CD4-positive, alpha-beta T cell treated with Interleukin-4 for 4 hours (primary cell): Measurements from ENCODE around the gene SULT1A3.
"Not testable (repeated sequence)": the region's sequence is repeated elsewhere in the genome, so short reads cannot be mapped to it uniquely, and the experiment has no call there.

Source experiments
- DNase-seq: peaks from one replicate; pipeline ENCODE4 v3.0.0-alpha.2; 2020

SULT1A3 gene

DNA sequence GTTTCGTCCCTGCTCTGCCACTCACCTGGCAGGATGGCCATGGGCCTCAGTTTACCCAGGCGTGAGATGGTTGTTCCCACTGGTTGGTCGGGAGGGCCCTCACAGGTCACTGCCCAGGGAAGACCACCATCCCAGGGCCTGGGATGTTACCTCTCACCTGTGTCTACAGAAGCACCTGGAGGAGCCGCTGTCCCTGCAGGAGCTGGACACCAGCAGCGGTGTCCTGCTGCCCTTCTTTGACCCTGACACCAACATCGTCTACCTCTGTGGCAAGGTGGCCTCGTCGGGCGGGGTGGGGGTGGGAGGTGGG lies 11.5 kb upstream of the SULT1A3 start:
- DNase-seq: no peak

DNA sequence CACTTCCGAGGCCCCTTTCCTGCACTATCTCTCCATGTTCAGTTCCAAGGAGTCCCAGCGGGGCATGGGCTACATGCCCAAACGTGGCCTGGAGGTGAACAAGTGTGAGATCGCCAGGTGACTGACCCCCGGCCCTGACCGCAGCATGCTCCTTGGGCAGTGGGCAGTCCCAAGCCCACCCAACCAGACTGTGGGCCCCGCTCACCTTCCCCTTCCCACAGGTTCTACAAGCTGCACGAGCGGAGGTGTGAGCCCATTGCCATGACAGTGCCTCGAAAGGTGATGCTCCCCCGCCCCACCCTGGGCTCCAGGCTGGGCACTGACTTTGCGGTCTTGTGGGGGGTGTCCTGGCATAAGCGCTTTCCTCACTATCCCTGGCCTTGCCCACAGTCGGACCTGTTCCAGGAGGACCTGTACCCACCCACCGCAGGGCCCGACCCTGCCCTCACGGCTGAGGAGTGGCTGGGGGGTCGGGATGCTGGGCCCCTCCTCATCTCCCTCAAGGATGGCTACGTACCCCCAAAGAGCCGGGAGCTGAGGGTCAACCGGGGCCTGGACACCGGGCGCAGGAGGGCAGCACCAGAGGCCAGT lies 11.0 kb upstream of the SULT1A3 start:
- no peak for DNase-seq

DNA sequence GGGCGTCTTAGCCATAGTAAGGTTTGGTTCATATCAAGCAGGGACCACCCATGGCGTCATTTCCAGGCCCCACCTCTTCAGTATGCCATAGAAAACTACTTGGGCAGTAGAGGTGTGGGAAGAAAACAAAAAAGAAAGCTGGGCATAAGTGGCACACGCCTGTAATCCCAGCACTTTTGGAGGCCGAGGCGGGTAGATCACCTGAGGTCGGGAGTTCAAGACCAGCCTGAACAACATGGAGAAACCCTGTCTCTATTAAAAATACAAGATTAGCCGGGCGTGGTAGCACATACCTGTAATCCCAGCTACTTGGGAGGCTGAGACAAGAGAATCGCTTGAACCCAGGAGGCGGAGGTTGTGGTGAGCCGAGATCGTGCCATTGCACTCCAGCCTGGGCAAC lies 7.9 kb upstream of the SULT1A3 start:
- DNase-seq: not testable (repeated sequence)

DNA sequence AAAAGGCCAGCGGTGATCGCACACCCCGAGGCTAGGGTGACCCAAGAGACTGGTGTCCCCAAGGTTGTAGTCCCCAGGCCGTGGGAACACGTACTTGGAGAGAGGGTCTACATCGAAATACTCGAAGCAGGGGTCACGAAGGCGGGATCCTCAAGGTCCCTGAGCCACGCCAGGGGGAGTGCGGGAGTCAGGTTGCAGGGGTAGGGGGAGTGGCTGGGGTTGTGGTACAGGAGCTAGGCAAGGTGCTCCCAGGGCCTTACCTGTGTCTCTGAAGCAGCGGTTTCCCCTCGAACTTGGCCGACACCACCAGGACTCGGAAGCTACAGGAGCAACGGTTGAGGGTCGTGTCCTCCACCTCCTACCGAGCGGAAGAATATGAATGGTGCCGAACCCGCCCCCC lies 6.0 kb upstream of the SULT1A3 start:
- DNase-seq: not testable (repeated sequence)

DNA sequence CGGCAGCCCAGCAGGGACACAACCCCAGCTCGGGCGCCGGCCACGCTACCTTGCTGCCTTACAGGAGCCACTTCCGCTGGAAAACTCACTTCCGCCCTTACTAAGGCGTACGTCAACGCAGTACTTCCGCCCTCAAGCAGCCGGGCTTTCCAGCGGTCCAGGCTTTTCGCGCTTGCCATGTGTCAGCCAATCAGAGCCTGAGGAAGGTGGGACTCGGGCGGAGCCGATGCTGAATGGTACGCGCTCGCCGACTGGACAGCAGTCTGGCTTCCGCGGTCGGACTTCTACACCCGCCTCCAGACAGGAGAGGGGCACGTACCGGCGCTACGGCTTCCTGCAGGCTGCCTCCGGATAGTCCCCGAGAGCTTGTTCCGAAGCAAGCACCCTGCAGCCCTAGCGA lies 5.4 kb upstream of the SULT1A3 start, which contains the start of the genes BOLA2B and SLX1A:
Gene BOLA2B (minus strand): TSS at position 52 of the 400 bp plus-strand sequence. CDS start 71 bp downstream, outside the sequence.
Gene SLX1A (plus strand): TSS at position 261 of the 400 bp plus-strand sequence. CDS start 210 bp downstream, outside the sequence.
- not testable (repeated sequence) for DNase-seq

DNA sequence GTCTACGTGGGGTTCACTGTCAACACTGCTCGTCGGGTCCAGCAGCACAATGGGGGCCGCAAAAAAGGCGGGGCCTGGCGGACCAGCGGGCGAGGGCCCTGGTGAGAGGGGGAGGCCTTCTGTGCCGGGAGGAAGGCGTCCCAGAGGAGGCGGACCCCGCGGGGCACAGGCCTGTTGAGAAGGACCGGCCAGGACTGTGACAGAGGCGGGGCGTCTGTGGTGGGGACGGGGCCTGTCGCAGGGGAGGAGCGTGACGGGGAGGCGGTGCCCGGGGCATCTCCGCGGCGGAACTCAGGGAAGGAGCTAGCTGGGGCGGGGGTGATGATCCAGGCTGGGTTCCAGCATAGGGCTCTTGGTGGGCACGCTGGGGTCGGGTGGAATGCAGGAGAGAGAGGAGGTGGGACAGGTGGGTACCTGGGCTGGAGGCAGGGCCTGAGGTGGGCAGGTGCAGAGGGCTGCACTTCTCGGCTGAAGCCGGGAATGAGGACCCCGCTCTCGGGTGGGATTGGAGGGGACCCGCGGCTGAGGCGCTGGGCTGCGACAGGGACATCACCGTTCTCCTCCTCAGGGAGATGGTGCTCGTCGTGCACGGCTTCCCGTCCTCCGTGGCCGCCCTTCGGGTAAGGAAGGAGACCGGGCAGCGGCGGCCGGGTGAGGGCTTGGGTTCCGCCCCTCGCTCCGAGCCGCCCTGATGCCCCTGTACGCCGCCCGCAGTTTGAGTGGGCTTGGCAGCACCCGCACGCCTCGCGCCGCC lies 4.7 kb upstream of the SULT1A3 start:
- DNase-seq: not testable (repeated sequence)

DNA sequence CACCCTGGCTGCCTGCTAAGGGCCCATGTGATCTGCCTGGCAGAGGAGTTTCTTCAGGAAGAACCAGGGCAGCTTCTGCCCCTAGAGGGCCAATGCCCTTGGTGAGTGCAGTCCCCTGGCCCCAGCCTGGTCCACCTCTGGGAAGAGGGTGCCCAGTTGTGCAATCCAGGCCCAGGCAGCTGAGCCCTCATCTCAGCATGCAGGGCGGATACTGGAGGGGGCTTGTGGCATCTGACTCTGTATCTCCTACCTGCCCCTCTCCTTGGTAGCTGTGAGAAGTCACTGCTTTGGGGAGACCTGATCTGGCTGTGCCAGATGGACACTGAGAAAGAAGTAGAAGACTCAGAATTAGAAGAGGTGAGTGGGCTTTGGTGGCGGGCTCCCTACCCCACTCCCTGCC lies 2.1 kb upstream of the SULT1A3 start:
- DNase-seq: not testable (repeated sequence)

DNA sequence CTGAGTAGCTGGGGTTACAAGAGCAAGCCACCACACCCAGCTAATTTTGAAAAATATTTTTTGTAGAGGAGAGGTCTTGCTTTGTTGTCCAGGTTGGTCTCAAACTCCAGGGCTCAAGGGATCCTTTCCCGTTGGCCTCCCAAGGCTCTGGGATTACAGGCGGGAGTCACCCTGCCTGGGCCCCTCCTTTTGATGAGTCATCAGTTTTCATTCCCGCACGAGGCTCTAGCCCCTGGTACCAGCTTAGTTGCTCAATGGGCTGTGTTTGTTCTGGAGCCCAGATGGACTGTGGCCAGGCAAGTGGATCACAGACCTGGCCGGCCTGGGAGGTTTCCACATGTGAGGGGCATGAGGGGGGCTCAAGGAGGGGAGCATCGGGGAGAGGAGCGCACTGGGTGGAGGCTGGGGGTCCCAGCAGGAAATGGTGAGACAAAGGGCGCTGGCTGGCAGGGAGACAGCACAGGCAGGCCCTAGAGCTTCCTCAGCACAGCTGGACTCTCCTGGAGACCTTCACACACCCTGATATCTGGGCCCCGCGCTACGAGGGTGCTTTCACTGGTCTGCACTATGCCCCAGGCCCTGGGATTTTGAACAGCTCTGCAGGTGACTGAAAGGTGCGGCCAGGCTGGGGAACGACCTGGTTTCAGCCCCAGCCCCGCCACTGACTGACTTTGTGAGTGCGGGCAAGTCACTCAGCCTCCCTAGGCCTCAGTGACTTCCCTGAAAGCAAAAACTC lies 721 bp downstream of the SULT1A3 start:
- DNase-seq: not testable (repeated sequence)

DNA sequence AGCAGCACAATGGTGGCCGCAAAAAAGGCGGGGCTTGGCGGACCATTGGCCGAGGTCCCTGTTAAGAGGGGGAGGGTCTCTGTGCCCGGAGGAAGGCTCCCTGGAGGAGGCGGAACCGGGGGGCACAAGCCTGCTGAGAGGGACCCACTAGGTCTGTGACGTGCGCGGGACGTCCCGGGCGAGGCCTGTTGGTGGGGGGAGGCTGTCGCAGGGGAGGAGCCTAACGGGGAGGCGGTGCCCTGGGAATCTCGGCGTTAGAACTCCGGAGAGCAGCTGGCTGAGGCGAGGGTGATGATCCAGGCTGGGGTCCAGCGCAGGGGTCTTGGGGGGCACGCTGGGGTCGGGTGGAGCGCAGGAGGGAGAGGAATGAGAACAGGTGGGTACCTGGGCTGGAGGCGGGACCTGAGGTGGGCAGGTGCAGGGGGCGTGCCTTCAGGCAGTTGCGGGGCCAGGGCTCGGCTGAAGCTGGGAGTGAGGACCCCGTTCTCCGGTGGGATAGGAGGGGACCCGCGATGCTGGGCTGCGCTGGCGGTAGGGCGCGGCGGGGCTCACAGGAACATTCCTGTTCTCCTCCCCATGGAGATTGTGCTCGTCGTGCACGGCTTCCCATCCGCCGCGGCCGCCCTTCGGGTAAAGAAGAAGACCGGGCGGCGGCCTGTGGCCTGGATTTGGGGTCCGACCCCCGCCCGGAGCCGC lies 6.6 kb downstream of the SULT1A3 start:
- not testable (repeated sequence) for DNase-seq

DNA sequence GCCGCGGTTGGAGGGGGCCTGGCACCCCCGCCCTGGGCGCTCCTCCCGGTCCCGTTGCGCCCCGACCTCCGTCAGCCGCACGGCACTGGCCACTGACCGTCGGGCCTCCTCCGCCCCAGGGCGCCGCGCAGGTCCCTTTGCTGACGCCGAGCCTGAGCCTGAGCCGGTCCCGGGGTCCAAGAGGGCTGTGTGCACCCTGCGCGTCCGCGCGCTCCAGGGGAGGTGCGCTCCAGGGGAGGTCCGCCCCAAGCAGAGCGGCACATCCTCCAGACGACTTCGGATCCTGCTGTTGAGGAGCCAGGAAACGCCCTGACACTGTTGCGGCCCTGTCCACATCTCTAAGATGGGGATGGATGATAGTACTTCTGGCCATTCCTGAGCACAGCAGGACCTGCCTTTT lies 7.2 kb downstream of the SULT1A3 start:
- not testable (repeated sequence) for DNase-seq

DNA sequence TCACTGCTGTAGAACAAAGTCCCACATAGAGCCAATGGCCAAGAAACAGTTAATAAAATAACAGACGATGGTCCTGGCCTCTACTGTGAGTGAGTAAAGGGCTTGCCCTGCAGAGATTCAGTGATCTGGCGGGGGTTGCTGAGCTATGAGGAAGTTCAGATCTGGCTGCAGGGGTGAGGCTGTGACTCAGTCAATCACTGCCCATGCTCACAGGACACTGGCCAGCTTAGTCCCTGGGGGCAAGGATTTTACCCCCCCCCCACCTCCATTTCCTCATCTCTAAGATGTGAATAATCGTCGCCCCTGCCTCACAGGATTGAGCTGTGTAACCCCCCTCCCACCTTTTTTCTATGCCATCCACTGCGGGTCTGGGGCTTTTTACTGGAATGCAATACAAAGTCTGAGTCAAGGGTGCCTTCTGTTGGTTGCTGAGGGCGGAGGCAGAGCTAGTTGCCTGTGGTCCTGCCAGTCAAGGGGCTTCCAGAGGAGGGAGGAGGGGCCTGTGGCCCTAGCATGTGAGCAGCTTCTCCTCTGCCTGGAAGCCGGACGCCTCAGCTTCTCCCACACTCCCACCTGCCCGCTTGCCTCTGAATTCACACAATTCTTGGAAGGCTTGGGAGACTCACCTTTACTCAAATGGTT lies 8.1 kb downstream of the SULT1A3 start:
- not testable (repeated sequence) for DNase-seq

DNA sequence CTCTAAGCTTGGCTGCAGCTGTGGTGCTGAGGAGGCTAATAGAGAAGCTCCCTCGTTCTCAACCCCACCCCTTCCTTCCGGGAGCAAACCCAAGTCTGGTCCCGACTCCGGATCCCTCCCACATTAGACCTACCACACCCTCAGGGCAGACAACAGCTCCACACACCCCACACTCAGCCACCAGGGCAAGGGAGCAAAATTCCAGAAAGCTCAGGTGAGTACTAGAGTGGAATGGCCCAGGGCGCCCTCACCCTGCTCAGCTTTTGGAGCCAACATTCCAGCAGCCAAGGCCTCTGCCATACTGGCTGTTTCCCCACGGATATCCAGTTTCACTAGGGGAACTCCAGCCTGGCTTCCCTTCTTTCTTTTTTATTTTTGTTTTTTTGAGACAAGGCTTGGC lies 10.0 kb downstream of the SULT1A3 start:
- not testable (repeated sequence) for DNase-seq

DNA sequence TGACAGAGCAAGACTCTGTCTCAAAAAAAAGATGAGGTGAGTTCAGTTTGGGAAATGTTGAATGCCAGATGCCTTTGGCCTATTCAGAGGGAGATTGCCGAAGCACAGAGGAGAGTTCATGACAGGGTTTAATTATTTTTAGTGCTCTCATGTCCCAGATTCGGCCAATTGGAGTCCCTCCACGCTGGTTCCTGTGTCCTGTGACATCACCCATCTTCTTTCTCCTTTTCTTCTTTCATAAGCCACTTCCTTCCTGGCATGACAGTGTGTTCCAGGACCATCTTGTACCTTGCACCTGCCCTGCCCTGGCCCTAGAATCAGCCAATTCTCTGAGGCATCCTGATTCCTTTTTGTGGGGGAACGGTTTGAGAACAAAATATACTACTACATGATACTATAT lies 12.4 kb downstream of the SULT1A3 start:
- not testable (repeated sequence) for DNase-seq

DNA sequence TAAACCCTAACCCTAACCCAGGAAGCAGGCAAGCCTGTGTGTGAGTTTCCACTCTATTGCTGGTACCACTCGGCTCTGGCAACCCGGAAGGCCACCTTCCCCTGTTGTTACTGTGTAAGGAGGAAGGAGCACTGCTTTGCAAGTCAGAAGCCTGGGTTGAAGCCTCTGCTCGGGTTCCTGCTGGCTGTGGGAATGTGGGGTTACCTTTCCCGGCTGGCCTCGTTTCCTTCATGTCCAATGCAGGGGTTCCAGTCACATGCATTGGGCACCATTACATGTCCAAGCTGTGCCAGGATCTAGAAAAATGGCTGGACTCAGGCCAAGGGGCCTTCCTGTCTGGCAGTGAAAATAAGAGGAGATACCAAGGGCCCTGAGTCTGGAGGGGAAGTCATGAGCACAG lies 18.0 kb downstream of the SULT1A3 start:
- not testable (repeated sequence) for DNase-seq

DNA sequence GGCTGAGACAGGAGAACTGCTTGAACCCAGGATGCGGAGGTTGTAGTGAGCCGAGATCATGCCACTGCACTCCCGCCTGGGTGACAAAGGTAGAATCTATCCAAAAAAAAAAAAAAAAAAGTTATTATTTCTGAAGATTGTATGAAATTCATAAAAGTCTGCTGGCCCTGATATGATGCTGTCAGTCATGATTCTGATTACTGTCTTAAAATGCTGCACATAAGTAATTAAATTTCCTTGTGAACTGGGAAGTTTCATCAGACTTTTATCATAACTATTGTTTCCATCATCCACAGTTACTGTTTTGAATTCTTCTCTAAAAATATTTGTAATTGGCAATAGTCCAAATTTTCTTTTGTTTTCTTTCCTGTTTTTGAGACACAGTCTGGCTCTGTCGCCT lies 49.3 kb downstream of the SULT1A3 start, which contains the start of gene NPIPB13:
Gene NPIPB13 (minus strand): TSS at position 101 of the 400 bp plus-strand sequence. CDS start 2,906 bp downstream, outside the sequence.
- DNase-seq: not testable (repeated sequence)
